ENCODE measurements around the gene CCDC150. TPM values are rescaled to one million over a fixed set of nuclear protein-coding genes. Genes with fewer than 3 reads are reported as not detected.

CCDC150 gene
- total RNA-seq, 1 experiment from 2014 or later = 14.6 TPM

DNA sequence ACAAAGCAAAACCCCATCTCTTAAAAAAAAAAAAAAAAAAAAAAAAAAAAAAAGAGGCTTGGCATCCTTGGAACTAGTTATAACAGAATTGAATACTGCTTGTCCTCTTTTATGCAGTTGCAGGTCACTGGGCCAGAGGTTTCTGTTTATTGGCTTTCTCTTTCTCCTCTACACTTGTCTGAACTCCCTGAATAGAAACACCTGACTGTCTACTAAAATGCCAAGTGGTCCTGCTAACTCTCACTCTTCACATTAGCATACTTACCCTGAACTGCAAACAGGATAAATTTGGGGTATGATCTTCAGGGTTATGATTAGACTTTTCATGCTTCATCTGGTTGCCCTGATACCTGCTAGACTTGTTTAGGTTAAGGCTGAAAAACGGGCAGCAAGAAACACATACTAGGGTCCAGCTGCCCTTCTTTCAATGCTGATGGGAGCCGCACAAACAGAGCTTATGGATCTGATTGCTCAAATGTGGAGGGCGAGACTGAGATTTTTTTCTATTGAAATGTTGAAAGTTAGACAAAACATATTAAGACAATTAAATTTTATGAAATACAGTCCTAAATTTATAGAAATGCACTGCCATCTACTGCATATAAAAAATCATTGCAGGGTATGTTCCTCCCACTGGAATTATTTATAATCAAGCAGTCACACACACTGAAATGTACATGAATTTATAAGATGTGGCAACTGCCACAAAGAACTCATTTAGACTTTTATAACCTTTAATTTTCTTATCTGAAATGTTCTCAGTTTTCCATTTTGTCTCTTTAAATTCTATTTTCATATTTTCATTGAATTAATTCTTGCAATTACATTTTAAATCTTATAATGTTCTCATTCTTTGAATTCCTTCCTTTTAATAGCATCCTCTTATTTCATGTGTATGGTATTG lies 119.2 kb downstream of the CCDC150 start:
- DNase-seq (ENCODE audit: extremely low read depth, low read depth) = no peak

- DNase-seq (ENCODE audit: extremely low read depth, low read depth) = no peak
Measured at GRCh38 chr2:196759378-196759706, 119.8 kb downstream of the CCDC150 start.

GRCh38 chr2:196767101-196767500 lies 127.6 kb downstream of the CCDC150 start:
- no peak for DNase-seq (ENCODE audit: extremely low read depth, low read depth)

Small RNA genes lying within 50 kb of the gene (small RNA-seq; reads per million reads assigned to genes)
- gene RF00424 = 0 reads per million in 2 experiments

Other genes with a start within 250 kb of the CCDC150 start
- 5.9 and 6.2 TPM in 2 replicates for gene HECW2, start 46.2 kb upstream of the CCDC150 start, total RNA-seq (2014; rRNA removed; shearing (Covaris generic))
- 75.0 and 85.5 TPM in 2 replicates for gene GTF3C3, start 160.0 kb downstream of the CCDC150 start, total RNA-seq (2014; rRNA removed; shearing (Covaris generic))
- gene C2orf66, start 169.6 kb downstream of the CCDC150 start, total RNA-seq (2014; rRNA removed; shearing (Covaris generic)) = 0.58 and 0.84 TPM in 2 replicates